GM19238 (cell line): ENCODE results near the gene EXT2.

Experiments used
- DNase-seq: peaks from one replicate; pipeline ENCODE4 v3.0.0; 2011; ENCODE audit warnings: low spot score; ENCODE audit not compliant: insufficient read length

EXT2 gene

GRCh38 chr11:44199816-44200215, 104.3 kb downstream of the EXT2 start:
- no peak for DNase-seq

DNA sequence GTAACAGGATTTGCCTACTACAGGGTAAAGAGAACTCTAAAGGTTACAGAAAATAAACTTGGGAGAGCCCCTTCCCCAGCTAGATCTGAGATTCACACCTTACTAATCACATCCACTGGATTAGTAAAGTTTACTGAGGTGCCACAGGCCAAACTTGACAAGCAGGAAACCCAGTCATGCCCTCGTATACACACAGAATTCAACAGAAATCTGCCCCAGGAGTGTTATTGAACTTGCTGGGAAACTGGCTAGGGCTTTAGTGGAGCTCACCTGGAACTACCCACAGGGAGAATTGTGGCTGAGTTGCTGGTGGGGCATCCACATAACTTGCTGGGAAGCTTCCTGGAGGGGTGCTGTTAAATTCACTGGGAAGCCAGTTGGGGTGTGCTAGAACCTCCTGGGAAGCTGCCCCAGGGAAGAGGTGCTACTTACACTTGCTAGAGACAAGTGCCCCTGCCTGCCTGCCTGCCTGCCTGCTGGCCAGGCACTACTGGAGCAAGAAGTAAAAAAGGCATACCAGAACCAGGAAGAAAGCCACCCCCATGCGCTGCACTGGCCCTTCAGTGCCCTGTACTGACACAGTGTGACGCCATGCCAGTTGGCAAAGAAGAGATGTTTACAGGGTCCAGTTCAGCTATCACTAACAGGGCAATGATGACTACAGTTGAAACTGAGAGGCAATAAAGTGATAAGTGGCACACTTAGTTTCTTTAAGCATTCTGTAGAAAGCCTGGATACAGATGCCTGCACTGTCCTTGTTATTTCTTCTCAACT, 108.0 kb downstream of the EXT2 start:
- DNase-seq, result no peak

GRCh38 chr11:44205352-44205751, 109.9 kb downstream of the EXT2 start:
- no peak for DNase-seq

- DNase-seq, result no peak
Observed at GRCh38 chr11:44205836-44206235, 110.4 kb downstream of the EXT2 start.

GRCh38 chr11:44207292-44207691, 111.8 kb downstream of the EXT2 start:
- DNase-seq, result no peak

DNA sequence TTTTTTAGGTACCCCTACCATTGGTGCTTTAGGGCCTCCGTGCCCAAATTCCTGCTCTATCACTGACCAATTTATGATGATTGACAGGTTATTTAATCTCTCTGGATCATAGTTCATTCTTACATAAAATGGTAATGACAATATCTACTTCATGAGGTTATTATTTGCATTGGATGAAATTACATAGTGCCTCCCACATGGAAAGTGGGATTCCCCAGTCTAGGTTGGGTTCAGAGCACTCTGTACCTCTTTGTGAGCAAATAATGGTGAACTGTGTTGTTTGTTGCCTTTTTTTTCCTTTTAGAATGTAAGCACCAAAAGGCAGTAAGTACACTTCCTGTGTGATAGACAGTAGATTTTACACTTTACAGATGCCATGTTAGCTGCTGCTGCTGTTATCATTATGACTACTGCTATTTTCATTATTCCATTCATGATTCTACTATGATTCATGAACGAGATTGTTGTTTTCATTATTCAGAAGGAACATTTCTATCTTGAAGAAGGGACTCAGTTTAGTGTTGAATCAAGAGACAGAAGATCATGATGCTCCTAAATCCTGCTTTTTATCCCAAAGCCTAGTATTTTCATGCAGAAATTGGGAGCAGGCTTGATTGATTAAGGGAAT, 113.6 kb downstream of the EXT2 start:
- DNase-seq, result no peak

- no peak for DNase-seq
Observed at GRCh38 chr11:44212128-44212527, 116.7 kb downstream of the EXT2 start.

DNA sequence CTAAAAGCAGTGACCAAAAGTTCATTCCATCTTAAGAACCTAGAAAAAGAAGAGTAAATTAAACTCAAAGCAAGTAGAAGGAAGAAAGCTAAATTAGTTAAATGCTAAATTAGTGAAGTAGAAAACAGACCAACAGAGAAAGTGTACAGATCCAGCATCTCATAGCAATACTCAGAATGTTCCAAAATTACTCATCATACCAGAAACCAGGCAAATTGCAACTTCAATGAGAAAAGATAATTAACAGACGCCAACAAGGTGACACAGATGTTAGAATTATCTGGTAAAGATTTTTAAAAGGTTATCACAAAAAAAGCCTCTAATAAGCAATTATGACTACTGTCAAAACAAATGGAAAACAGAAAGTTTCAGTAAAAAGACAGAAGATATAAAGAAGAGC, 117.7 kb downstream of the EXT2 start:
- no peak for DNase-seq

GRCh38 chr11:44217432-44217831, 122.0 kb downstream of the EXT2 start:
- no peak for DNase-seq

GRCh38 chr11:44219830-44220796, 124.6 kb downstream of the EXT2 start:
- no peak for DNase-seq

DNA sequence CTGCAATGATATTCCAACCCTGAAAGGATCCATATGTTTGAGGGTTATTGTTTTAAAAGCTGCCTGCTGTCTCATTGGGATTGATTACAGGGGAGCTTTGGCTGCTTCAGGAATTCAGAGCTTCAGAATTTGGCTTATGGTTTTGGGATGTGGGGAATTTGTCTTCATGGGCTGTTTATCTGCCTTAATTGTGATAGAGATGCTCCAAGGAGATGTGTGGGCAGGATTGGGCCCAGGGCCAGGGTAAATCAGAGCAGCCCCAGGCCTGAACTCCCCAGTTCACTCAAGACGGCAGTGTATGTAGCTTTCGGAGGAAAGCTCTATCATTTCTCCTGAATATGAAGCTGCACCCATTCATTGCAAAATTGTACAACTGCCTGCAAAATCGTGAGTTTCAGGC, 126.0 kb downstream of the EXT2 start:
- no peak for DNase-seq

DNA sequence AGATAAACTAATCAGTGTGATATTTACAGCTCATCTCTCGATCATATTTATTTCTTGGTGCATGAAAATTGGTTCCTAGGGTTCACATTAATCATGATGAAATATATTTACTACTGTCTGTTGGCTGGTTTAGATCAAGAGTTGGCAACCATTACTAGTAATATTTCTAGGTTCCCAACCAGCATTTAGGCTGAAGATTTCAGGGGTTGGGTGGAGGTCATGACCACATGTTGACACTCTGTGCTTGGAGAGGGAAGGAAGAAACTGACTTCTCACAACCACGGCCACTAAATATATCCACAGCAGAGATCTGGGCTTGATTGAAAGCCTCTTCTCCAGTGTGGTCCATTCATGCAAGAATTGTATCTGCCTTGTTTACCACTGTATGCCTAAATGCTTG, 126.5 kb downstream of the EXT2 start:
- no peak for DNase-seq

GRCh38 chr11:44223238-44223637, 127.8 kb downstream of the EXT2 start:
- DNase-seq, result no peak

DNA sequence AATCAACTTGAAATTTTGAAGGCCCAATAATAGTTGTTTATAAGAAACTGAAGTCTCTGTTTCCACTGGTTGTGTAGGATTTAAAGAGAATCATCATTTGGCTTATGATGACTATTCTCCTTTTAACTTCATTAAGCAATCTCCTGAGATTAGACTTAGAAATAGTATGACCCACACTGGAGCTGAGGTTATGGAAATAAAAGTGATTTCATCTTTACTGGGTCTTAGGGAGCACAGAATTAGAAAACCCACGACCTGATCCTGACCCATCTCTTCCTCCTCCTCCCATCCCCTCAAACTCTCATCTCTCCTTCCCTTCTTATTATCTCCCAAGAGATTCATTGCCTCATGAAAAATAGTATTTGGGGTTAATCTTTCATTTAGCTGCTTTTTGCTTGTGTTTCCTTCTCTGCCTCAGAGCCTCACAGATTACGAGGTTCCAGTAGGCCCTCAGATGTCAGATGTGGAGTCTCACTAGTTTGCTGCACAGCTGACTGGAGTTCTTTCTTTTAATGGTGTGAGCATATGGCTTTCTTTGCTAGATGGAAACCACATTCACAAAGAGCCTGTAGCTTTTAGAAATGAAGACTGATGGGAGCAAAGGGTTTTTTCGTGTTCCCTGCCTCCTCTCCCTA, 129.5 kb downstream of the EXT2 start:
- no peak for DNase-seq

- no peak for DNase-seq
Observed at GRCh38 chr11:44226490-44226889, 131.0 kb downstream of the EXT2 start.

DNA sequence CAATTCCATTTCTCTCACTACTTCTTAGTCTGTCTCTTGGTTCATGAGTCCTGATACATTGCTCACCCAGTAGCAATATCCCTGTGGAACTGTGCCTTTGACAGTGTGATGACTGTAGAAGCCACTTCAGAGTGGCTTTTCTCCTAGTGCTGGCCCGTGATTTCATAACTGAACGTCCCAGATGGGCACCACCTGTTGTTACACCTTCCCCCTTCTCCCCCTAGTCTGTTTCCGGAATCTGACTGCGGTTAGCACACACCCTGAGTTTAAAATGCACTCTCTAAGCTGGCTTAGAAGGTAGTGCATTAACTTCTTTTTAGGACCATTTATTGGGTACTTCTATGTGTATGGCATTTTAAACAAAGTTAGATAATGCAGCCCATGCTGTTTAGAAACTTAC, 131.5 kb downstream of the EXT2 start:
- no peak for DNase-seq

DNA sequence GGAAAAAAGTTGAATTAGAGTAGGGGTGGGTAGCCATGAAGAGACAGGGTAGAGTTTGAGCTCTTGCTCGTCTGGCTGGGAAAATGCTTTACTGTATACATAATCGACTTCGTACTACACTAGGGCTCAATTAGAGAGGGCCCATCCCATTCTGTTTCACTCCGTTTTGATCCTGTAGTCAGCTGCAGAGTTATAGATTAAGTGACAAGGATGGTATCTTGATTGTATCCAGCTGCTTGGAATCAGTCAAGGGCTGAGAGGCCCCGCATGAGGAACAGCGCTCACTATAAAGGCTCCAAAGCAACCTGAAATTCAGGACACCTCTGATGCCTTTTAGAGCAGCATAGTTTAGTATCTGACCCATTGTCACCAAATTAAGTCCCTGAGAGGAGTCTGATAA, 132.9 kb downstream of the EXT2 start:
- no peak for DNase-seq

DNA sequence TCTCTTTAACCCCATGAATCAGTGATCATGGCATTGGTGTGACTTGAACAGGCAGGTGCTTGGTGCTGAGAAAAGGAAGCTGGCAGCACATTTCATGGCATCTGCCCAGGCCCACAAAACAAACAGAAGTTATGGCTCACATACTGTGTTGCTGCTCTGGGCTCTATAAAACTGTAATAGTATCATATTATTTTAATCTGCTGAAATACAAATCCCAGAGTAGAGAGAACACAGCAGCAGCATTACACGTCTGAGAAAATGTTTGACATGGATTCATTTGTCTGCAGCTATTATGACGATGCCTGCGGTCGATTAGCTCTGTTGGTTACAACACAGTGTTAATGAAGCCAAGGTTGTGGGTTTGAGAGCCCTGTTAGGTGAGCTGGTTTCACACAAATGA, 133.6 kb downstream of the EXT2 start:
- no peak for DNase-seq

GRCh38 chr11:44229624-44230023, 134.1 kb downstream of the EXT2 start:
- no peak for DNase-seq

DNA sequence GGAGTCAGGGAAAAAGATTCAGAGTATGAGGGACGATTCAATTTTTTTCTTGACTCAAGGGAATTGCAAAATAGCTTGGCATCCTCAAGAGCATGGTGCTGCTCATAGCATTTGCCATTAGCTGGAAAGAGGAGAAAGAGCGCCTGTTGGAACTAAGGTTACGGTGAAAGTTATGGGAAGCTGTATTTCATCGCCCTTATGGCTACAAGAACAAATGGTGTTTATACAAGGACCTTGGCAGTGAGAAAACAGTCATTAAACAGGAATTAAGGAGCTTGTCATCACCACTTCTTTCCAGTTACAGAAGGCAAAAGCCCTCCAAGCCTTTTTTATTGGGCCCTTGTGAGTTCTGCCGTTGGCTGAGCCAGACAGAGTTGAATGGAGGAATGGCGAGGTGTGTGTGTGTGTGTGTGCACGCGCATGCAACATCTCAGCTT, 140.3 kb downstream of the EXT2 start:
- DNase-seq, result no peak

DNA sequence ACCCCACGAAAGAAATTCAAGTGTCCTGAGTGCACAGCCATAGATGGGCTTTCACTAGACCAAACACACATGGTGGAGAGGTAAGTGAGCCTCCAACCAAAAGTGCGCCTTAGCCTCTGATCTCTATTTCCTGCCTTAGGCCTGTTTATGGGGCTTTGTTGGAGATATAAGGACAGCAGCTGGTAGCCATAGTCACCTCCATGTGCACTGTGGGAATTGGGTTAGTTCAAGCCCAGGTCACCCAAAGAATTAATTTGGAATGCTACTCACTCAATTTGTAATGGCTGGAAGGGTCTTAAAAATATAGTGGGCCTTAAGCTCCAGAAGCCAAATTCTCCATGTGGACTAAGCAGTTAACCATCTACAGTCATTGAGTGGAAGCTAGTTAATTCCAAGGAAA, 140.8 kb downstream of the EXT2 start:
- DNase-seq, result no peak

DNA sequence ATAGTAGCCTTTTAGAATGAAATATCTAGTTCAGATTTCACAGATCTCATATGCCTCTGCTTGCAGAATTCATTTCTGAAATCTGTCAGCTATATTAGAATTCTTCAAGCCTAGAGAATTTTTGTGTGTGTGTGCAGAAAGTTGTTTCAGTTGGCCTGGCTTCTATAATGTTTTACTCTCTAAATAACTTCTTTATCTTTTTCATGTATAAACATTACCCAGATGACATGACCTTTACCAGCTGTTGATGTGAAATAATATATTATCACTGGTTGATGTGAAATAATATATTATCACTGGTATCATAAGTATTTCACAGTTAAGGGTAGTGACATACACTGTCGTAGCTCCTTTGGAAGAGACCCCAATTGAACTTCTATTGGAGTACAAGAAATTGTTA, 141.7 kb downstream of the EXT2 start:
- no peak for DNase-seq
